K562 (cell line): ENCODE data around the gene POLD4. TPM values are rescaled to one million over a fixed set of nuclear protein-coding genes. Genes with fewer than 3 reads are reported as not detected.

Source experiments
- BACH1 ChIP-seq: fragments of 200-800 bp; sonication (Bioruptor generic); IDR thresholded peaks from 2 replicates; pipeline ENCODE4 v1.6.1; 2016; ENCODE audit warnings: missing genetic modification characterization, missing compliant biosample characterization
- BRCA1 ChIP-seq, 2 experiments: fragments of 450-650 bp in 1 of 2; sonication (generic) in 1 of 2; formaldehyde crosslinking in 1 of 2; IDR thresholded peaks; 2 replicates each; pipeline versions ENCODE4 v1.5.0 to v1.6.1; 2017 to 2020; ENCODE audit warnings: mild to moderate bottlenecking in 1 of 2, missing genetic modification reagents in 1 of 2
- CREM ChIP-seq: IDR thresholded peaks from 2 replicates; pipeline ENCODE4 v1.6.1; 2014; ENCODE audit warnings: antibody characterized with exemption, low read depth
- ELF1 ChIP-seq: fragments of 200-800 bp; sonication (Bioruptor generic); IDR thresholded peaks from 2 replicates; pipeline ENCODE4 v1.6.1; 2016; ENCODE audit warnings: missing genetic modification characterization, missing compliant biosample characterization
- FOXA3 ChIP-seq, 2 experiments: fragments of 450-650 bp in 1 of 2; sonication (generic) in 1 of 2; formaldehyde crosslinking; IDR thresholded peaks in 1 of 2; conservative IDR thresholded peaks in 1 of 2; 2 replicates each; pipeline versions ENCODE4 v1.4.0 to v1.8.0; 2020 to 2022; ENCODE audit warnings: mild to moderate bottlenecking in 2 of 2, missing genetic modification reagents in 1 of 2
- KDM2B ChIP-seq: fragments of 250-450 bp; sonication (Bioruptor Pico); IDR thresholded peaks from 2 replicates; pipeline ENCODE4 v1.8.0; 2021; ENCODE audit warnings: mild to moderate bottlenecking, moderate library complexity
- POLR2AphosphoS5 ChIP-seq: IDR thresholded peaks from 2 replicates; pipeline ENCODE4 v1.6.1; 2011; ENCODE audit warnings: mild to moderate bottlenecking, low read depth, low read length, moderate library complexity; ENCODE audit not compliant: control insufficient read depth, insufficient read depth
- PTBP1 ChIP-seq: fragments of 200-400 bp; formaldehyde crosslinking; IDR thresholded peaks from 2 replicates; pipeline ENCODE4 v1.6.1; 2017; ENCODE audit warnings: low read depth, low read length
- SAFB2 ChIP-seq: fragments of 200-400 bp; formaldehyde crosslinking; IDR thresholded peaks from 2 replicates; pipeline ENCODE4 v1.6.1; 2018; ENCODE audit warnings: borderline replicate concordance, low read length, low read depth, moderate library complexity; ENCODE audit not compliant: severe bottlenecking
- SRSF1 ChIP-seq: fragments of 200-400 bp; formaldehyde crosslinking; IDR thresholded peaks from 2 replicates; pipeline ENCODE4 v1.6.1; 2017; ENCODE audit warnings: mild to moderate bottlenecking, low read depth, low read length, moderate library complexity
- TAL1 ChIP-seq: fragments of 450-650 bp; IDR thresholded peaks from 2 replicates; pipeline ENCODE4 v1.6.1; 2016; ENCODE audit warnings: mild to moderate bottlenecking
- TOE1 ChIP-seq, 2 experiments: fragments of 450-650 bp in 1 of 2; sonication (generic) in 1 of 2; formaldehyde crosslinking in 1 of 2; IDR thresholded peaks; 2 replicates each; pipeline versions ENCODE4 v1.7.1 to v1.8.0; 2016 to 2022; ENCODE audit warnings: borderline replicate concordance in 2 of 2, mild to moderate bottlenecking in 2 of 2, antibody characterized with exemption in 1 of 2, inconsistent platforms in 1 of 2, low read depth in 1 of 2, missing genetic modification reagents in 1 of 2, moderate library complexity in 1 of 2
- ZBTB8A ChIP-seq: fragments of 450-650 bp; IDR thresholded peaks from 2 replicates; pipeline ENCODE4 v1.6.1; 2018; ENCODE audit warnings: mild to moderate bottlenecking, moderate library complexity; ENCODE audit not compliant: partially characterized antibody
- ZKSCAN1 ChIP-seq: fragments of 150-350 bp; IDR thresholded peaks from 2 replicates; pipeline ENCODE4 v1.6.1; 2016; ENCODE audit warnings: low read depth, low read length
- ZNF121 ChIP-seq: sonication (generic); formaldehyde crosslinking; conservative IDR thresholded peaks from 2 replicates; pipeline ENCODE4 v1.8.0; 2022; ENCODE audit warnings: missing genetic modification reagents
- ZNF134 ChIP-seq: fragments of 250-450 bp; sonication (Bioruptor Pico); conservative IDR thresholded peaks from 2 replicates; pipeline ENCODE4 v1.4.0; 2020
- ZNF140 ChIP-seq: fragments of 250-450 bp; sonication (Bioruptor Pico); IDR thresholded peaks from 2 replicates; pipeline ENCODE4 v1.8.0; 2021; ENCODE audit warnings: moderate library complexity, mild to moderate bottlenecking, inconsistent platforms
- ZNF561 ChIP-seq: fragments of 450-650 bp; formaldehyde crosslinking; conservative IDR thresholded peaks from 2 replicates; pipeline ENCODE4 v1.4.0; 2020; ENCODE audit warnings: mild to moderate bottlenecking, moderate library complexity
- ZZZ3 ChIP-seq: fragments of 450-650 bp; IDR thresholded peaks from 2 replicates; pipeline ENCODE4 v1.6.1; 2016; ENCODE audit warnings: antibody characterized with exemption, mild to moderate bottlenecking, moderate library complexity
- polyA plus RNA-seq, 8 experiments: library from polyadenylated mRNA; depleted of rRNA in 4 of 8; stranded (reverse) in 5 of 8; unstranded in 3 of 8; fragments of >200 nt; fragmentation: Nextera tagmentation in 2 of 8; fragmentation: Illumina TruSeq in 1 of 8; extraction: Ambion mirVana in 2 of 8; extraction: Trizol in 1 of 8; gene quantifications; 2 replicates each; pipeline versions ENCODE4 v1.2.1 to v1.2.3, GENCODE V29; 2011 to 2014; ENCODE audit warnings: inconsistent platforms in 1 of 8, missing spikeins in 1 of 8
- total RNA-seq, 7 experiments: library from RNA; depleted of rRNA in 6 of 7; stranded (reverse); fragments of >200 nt in 6 of 7; fragmentation: Illumina TruSeq in 2 of 7; extraction: Trizol in 2 of 7; gene quantifications; 2 replicates each; pipeline versions ENCODE4 v1.2.1 to v1.2.3, GENCODE V29; 2011 to 2021; ENCODE audit warnings: low replicate concordance in 1 of 7
- TF ChIP-seq, protein P1 (sequence below), 2 experiments: IDR thresholded peaks; 2 replicates each; pipeline ENCODE4 v1.6.1; 2012; ENCODE audit warnings: improper control_type of control experiment in 2 of 2, low read depth in 2 of 2, low read length in 2 of 2, borderline replicate concordance in 1 of 2
- TF ChIP-seq, protein P2 (sequence below): fragments of 200-800 bp; sonication (Bioruptor generic); IDR thresholded peaks from 2 replicates; pipeline ENCODE4 v1.6.1; 2017; ENCODE audit warnings: missing genetic modification characterization, missing compliant biosample characterization
- TF ChIP-seq, protein P3 (sequence below): fragments of 250-450 bp; sonication (Bioruptor Pico); IDR thresholded peaks from 2 replicates; pipeline ENCODE4 v1.5.0; 2022; ENCODE audit warnings: mild to moderate bottlenecking

Gene POLD4
- total and polyA plus RNA-seq, 9 of the 15 experiments (the other 6 are each of a cell fraction or from before 2014, with no cell fraction given) = 5.8 to 64.5 (median 18.3) TPM

DNA sequence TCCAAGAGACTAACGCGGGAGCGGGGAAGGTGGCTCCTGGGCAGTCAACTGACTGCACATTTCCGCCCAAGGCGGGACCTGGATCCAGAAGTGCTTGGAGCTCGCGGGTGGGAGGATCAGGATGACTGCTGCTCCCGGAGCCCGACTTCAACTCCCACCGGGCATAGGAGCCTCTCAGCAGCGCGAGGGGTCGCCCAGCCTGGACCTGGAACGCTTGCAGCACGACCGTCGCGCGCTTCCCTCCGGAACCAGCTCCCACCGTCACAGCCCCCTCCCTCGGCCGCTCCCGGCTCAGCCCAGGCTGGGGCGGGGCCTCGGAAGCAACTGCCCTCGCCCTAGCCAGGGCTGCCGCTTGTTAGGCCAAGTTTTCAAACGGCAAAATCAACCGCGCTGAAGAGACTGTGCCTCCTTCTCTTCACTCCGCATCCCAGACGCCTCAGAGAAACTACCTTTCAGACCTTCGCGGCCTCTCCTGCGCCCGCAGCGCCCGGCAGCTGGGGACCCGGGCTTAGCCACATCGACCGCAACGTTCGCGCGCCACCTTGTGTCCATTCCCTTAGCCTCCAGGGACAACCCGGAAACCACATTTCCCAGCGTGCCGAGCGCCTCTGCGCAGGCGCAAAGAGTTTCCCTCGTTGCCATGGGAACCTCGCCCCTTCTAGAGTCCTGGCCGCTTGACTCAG, 36.0 kb downstream of the POLD4 start (continued):
- TF ChIP-seq, protein P1, sequence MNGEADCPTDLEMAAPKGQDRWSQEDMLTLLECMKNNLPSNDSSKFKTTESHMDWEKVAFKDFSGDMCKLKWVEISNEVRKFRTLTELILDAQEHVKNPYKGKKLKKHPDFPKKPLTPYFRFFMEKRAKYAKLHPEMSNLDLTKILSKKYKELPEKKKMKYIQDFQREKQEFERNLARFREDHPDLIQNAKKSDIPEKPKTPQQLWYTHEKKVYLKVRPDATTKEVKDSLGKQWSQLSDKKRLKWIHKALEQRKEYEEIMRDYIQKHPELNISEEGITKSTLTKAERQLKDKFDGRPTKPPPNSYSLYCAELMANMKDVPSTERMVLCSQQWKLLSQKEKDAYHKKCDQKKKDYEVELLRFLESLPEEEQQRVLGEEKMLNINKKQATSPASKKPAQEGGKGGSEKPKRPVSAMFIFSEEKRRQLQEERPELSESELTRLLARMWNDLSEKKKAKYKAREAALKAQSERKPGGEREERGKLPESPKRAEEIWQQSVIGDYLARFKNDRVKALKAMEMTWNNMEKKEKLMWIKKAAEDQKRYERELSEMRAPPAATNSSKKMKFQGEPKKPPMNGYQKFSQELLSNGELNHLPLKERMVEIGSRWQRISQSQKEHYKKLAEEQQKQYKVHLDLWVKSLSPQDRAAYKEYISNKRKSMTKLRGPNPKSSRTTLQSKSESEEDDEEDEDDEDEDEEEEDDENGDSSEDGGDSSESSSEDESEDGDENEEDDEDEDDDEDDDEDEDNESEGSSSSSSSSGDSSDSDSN (IDR thresholded peaks at IDR 0.05; ENCODE audit: borderline replicate concordance in 1 of 2, low read depth in 2 of 2, low read length in 2 of 2) = no peak
- TF ChIP-seq ZBTB8A = no peak
- peak; percentile 49 for TF ChIP-seq CREM
- TF ChIP-seq, protein P2, sequence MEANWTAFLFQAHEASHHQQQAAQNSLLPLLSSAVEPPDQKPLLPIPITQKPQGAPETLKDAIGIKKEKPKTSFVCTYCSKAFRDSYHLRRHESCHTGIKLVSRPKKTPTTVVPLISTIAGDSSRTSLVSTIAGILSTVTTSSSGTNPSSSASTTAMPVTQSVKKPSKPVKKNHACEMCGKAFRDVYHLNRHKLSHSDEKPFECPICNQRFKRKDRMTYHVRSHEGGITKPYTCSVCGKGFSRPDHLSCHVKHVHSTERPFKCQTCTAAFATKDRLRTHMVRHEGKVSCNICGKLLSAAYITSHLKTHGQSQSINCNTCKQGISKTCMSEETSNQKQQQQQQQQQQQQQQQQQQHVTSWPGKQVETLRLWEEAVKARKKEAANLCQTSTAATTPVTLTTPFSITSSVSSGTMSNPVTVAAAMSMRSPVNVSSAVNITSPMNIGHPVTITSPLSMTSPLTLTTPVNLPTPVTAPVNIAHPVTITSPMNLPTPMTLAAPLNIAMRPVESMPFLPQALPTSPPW = peak; percentile 82
- TF ChIP-seq TAL1 = no peak
- no peak for TF ChIP-seq FOXA3 (CRISPR knock-in tag; conservative IDR thresholded peaks at IDR 0.05 in 1 of 2, IDR thresholded peaks at IDR 0.05 in 1 of 2)
- TF ChIP-seq, protein P3, sequence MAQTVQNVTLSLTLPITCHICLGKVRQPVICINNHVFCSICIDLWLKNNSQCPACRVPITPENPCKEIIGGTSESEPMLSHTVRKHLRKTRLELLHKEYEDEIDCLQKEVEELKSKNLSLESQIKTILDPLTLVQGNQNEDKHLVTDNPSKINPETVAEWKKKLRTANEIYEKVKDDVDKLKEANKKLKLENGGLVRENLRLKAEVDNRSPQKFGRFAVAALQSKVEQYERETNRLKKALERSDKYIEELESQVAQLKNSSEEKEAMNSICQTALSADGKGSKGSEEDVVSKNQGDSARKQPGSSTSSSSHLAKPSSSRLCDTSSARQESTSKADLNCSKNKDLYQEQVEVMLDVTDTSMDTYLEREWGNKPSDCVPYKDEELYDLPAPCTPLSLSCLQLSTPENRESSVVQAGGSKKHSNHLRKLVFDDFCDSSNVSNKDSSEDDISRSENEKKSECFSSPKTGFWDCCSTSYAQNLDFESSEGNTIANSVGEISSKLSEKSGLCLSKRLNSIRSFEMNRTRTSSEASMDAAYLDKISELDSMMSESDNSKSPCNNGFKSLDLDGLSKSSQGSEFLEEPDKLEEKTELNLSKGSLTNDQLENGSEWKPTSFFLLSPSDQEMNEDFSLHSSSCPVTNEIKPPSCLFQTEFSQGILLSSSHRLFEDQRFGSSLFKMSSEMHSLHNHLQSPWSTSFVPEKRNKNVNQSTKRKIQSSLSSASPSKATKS = no peak
- no peak for TF ChIP-seq POLR2AphosphoS5
- TF ChIP-seq KDM2B (CRISPR knock-in tag) = no peak
- no peak for TF ChIP-seq BRCA1 (IDR thresholded peaks at IDR 0.05)
- TF ChIP-seq BRCA1 (CRISPR knock-in tag; IDR thresholded peaks at IDR 0.05) = no peak
- no peak for TF ChIP-seq SRSF1
- no peak for TF ChIP-seq SAFB2
- TF ChIP-seq BACH1 (tag) = no peak
- TF ChIP-seq ELF1 (tag) = peak; percentile 94
- TF ChIP-seq ZNF134 (CRISPR knock-in tag) = no peak
- no peak for TF ChIP-seq ZNF561 (CRISPR knock-in tag)
- TF ChIP-seq ZZZ3 = no peak
- peak; percentile 12; the same call in 1 of the 2 replicates for TF ChIP-seq ZKSCAN1
- no peak for TF ChIP-seq ZNF140 (CRISPR knock-in tag)
- TF ChIP-seq ZNF121 (CRISPR knock-in tag) = no peak
- TF ChIP-seq PTBP1 = no peak
- TF ChIP-seq TOE1 (IDR thresholded peaks at IDR 0.05; ENCODE audit: borderline replicate concordance) = peak; percentile 76
- TF ChIP-seq TOE1 (CRISPR knock-in tag; IDR thresholded peaks at IDR 0.05; ENCODE audit: borderline replicate concordance, low read depth) = no peak
